ENCODE results near the gene TIAM2.
A peak's percentile ranks its signal among the peaks of the same experiment; 100 is the strongest.

TIAM2 gene

DNA sequence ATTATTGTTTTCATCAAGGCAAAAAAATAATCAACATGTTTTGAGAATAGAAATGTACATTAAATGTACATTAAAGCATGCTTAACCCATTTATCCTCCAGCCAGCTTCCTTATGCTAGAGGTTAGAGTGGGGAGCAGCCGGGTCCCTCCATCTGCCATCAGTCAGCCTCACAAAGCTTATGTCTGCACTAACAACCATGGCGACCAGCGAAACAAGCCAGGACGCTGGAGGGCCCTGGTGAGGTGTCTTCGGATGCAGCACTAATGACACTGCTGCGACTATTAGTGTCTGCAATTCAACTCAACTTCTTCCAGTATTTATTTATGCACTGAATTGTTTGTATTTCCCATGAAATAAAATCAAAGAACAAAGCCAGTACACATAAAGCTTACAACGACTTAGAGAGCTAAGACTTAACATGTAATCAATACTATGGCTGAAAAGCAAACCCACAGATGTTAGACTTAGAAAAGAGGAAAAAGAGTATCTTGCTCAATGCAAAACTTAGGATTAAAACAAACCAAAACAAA is 275.5 kb downstream of the TIAM2 start:
- no peak overlapping the region for H3K4me3 ChIP-seq (ENCODE audit: low read depth, low read length)
- DNase-seq (ENCODE audit: low read depth, low spot score), result no peak
- ChIA-PET CTCF (interaction anchor here (0.6 to 5.0 kb wide), 9 partner anchors 9 to 342 kb away, joined by 3 to 34 read pairs (median 6); no protein-coding TSS in a partner anchor), POLR2A (no interaction called here)
- TF ChIP-seq CTCF (IDR thresholded peaks at IDR 0.05; ENCODE audit: insufficient read depth, low read length, missing control alignments), result no peak

- no peak overlapping the region for H3K4me3 ChIP-seq (ENCODE audit: low read depth, low read length)
- DNase-seq (ENCODE audit: low read depth, low spot score), result no peak
- POLR2A ChIA-PET, result no interaction called here
- TF ChIP-seq CTCF (IDR thresholded peaks at IDR 0.05; ENCODE audit: insufficient read depth, low read length, missing control alignments), result no peak
- CTCF ChIA-PET, result interaction anchor here (1.2 to 3.5 kb wide), 6 partner anchors 9 to 343 kb away, joined by 3 to 18 read pairs (median 7); no protein-coding TSS in a partner anchor
Observed at GRCh38 chr6:155271145-155271544, 276.0 kb downstream of the TIAM2 start.

DNA sequence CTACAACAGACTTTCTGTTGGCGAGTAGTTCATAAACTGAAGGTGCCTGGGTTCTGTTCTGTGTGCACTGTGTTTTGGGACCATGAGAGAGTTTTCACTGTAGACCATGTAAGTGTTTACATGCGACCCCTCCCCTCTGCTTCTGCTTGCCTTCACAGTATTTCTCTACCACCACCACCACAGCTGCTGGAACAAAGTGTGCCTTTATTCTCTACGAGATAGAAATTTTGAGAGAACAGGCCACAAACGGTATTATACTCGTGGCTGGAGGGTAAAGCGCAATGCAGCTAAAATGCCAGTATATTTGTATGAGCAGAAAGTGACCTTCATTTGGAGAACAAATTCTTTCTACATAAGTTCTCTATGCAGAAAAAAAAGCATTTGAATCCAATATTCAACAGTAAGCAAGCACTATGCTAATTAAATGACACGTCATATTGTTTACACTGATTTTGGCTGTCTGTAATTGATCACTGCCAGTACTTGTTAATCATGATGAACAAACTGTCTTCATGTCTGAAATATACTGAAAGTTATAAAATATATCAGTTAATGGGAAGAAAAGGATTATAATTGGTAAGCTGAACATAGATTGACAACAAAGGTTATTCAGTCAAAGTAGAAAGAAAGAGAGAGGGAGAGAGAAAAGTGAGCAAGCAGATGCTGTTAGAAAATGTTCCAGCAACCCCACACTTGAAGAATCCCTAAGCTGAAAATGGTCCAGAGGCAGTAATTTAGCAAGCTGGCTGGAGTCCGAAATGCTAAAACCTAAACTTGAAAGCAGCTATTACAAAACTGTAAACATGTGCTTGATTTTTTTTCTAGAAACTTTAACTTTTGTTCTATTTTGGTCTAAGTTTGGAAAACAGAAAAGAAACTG is 277.5 kb downstream of the TIAM2 start:
- no peak for DNase-seq (ENCODE audit: low read depth, low spot score)
- ChIA-PET POLR2A (no interaction called here), CTCF (interaction anchor here (1.0 to 3.5 kb wide), 5 partner anchors 14 to 344 kb away, joined by 3 to 18 read pairs (median 8); no protein-coding TSS in a partner anchor)
- no peak overlapping the region for H3K4me3 ChIP-seq (ENCODE audit: low read depth, low read length)
- no peak for TF ChIP-seq CTCF (IDR thresholded peaks at IDR 0.05; ENCODE audit: insufficient read depth, low read length, missing control alignments)

GRCh38 chr6:155273431-155273830 is 278.3 kb downstream of the TIAM2 start:
- ChIA-PET CTCF (interaction anchor here (1.2 to 3.5 kb wide), 5 partner anchors 13 to 345 kb away, joined by 4 to 18 read pairs (median 8); no protein-coding TSS in a partner anchor), POLR2A (no interaction called here)
- no peak overlapping the region for H3K4me3 ChIP-seq (ENCODE audit: low read depth, low read length)
- TF ChIP-seq CTCF (IDR thresholded peaks at IDR 0.05; ENCODE audit: insufficient read depth, low read length, missing control alignments), result no peak
- peak; percentile 79 for DNase-seq (ENCODE audit: low read depth, low spot score)

- no peak for TF ChIP-seq CTCF (IDR thresholded peaks at IDR 0.05; ENCODE audit: insufficient read depth, low read length, missing control alignments)
- CTCF ChIA-PET, result interaction anchor here (1.2 to 2.8 kb wide), 2 partner anchors 16 to 96 kb away, joined by 4 to 13 read pairs; no protein-coding TSS in a partner anchor
- POLR2A ChIA-PET, result no interaction called here
- DNase-seq (ENCODE audit: low read depth, low spot score), result no peak
- H3K4me3 ChIP-seq (ENCODE audit: low read depth, low read length), result no peak overlapping the region
Observed at GRCh38 chr6:155274106-155274505, 279.0 kb downstream of the TIAM2 start.

- POLR2A ChIA-PET, result no interaction called here
- CTCF ChIA-PET, result interaction anchor here (1.2 kb wide), 1 partner anchor 16 kb away, joined by 4 read pairs; no protein-coding TSS in a partner anchor
- no peak for DNase-seq (ENCODE audit: low read depth, low spot score)
- no peak for TF ChIP-seq CTCF (IDR thresholded peaks at IDR 0.05; ENCODE audit: insufficient read depth, low read length, missing control alignments)
- H3K4me3 ChIP-seq (ENCODE audit: low read depth, low read length), result no peak overlapping the region
Observed at GRCh38 chr6:155274533-155274932, 279.4 kb downstream of the TIAM2 start.

Data from AG04449 (cell line).